GM21576 (cell line): ENCODE measurements around the gene EFNB1.

ENCODE experiments used
- ATAC-seq: cut with Tn5 transposase; IDR thresholded peaks from one replicate; pipeline ENCODE4 v1.9.1; 2021; ENCODE audit warnings: mild to moderate bottlenecking, moderate library complexity; ENCODE audit not compliant: unreplicated experiment

Gene EFNB1

GRCh38 chrX:68827256-68827655 lies 1.6 kb upstream of the EFNB1 start:
- ATAC-seq: no peak

- no peak for ATAC-seq
Observed at GRCh38 chrX:68827848-68828624, 785 bp upstream of the EFNB1 start.

GRCh38 chrX:68829582-68830418 lies 979 bp downstream of the EFNB1 start:
- ATAC-seq: no peak

GRCh38 chrX:68830419-68831404 lies 1.9 kb downstream of the EFNB1 start:
- no peak for ATAC-seq

DNA sequence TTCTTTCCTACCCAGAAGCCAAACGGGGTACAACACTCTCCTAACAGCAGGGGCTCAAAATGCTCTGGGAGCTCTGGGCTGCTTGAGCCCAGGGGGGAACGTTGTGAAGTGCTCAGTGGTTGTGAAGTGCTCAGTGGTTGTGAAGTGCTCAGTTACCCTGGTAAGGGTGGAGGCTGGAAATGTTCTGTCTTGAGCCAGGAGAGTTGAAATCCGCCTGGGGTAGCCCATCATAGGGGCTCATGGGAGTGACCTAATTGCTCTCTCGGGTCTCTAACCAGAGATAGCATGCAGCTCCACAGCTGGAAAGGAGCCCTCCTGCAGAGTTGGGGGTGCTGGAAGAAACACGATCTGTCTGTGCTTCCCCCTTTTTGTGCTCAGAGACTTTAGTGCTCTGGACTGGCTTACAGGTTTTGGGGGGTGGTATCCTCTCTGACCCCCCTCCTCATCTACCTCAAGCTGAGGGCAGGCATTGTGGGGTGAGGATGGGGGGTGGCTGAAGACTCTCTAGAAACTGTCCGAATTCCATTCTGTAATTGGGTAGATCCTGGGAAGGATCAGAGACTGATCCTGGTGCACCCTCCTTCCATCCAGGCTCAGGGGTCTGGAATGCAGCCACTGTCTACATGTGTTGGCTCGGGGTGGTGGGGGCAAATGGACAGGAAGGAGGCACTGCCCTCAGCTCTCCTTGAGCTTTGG lies 2.7 kb downstream of the EFNB1 start:
- no peak for ATAC-seq

DNA sequence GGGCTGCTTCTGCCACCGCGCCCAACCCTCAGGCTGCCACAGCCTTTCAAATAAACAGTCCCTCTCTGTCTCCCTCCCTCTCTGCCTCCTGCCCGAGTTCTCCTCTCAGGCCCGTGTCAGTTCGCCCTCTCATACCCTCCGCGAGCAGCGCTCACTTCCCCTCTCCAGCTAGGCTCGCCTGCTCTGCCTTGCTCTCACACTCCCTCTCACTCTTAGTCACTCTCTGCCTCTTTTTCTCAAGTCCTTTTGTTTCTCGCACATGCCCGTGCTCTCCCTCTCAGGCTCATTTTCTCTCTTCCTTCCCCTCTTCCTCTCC lies 3.2 kb downstream of the EFNB1 start:
- ATAC-seq: peak; percentile 35

DNA sequence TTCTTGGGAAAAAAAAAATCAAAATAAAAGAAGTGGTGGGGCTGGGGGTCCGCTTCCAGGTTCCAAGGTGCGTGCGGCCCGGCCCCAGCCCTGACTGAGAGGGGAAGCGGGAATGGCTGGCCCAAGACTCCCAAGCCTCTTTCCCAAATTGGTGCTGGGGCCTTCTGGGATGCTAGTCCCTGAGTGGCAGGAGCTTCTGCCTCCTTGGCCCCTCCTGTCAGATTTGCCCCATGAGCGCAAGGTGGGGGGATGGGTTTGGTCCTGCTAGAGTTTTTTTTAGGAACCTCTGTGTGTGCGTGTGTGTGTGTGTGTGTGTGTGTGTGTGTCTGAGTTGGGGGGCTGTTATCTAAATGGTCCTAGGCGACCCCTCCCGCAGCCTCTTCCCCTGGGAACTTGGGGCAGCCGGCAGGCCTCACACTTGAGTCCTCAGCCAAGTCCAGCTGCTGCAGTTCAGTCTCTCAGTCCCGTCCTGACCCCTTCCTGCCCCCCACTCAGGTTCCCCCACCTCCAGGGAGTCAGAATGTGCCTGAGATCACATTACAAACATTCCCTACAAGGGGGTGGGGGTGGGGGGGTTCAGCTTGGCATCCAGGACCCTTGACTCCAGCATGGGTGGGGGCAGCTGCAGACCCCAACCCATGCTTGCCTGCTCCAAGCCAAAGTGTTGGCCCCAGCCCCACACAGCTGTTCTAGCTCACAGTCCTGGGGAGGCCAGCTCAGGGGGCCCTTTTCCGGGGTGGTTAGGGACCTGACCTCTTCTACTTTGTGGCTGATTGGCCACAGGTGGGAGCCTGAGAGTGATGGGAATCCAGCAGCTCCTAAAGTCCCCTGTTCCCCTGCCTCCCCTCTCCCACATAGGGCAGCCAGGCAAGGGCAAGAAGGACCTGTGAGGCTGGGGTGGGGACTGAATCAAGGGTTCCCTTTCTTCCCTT lies 4.0 kb downstream of the EFNB1 start:
- ATAC-seq: no peak

DNA sequence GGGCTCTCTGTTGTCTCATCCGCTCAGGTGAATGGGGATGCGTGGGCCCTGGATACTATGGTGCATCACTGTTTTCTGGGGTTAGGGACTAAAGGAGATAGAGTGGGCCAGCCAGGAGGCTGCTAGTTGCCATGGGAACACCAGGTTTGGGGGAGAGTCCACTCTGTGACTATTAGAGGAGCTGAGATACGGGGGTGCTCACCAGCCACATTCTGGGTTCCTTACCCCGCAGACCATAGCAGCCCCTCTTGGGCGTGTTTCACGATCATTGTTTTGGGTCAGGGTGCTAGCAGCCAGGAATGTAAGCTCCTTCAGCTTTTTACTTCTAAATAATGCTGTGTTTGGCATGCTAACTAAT lies 4.6 kb downstream of the EFNB1 start:
- ATAC-seq: no peak

DNA sequence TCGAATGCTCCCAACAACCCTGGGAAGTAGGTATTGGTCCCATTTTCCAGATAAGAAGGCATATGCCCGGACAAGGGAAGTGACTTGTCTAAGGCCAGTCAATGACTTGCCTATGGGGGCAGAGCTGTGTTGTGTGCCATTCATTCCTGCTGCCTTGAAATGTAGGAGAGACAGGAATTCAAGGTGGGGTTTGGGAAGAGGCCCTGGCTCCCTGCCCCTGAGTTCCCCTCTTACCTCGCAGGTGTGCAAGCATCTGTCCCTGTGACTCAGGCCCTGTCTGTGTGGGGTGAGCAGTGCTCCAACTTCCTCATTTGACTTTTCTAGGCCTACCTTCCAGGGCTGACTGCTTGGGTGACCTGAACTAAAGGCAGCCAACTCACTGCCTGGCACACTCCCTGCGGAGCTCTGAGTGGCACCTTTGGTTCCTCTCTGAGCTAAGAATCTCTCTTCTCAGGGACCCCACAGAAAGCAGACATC lies 5.1 kb downstream of the EFNB1 start:
- ATAC-seq: no peak

GRCh38 chrX:68834371-68835103 lies 5.7 kb downstream of the EFNB1 start:
- no peak for ATAC-seq

DNA sequence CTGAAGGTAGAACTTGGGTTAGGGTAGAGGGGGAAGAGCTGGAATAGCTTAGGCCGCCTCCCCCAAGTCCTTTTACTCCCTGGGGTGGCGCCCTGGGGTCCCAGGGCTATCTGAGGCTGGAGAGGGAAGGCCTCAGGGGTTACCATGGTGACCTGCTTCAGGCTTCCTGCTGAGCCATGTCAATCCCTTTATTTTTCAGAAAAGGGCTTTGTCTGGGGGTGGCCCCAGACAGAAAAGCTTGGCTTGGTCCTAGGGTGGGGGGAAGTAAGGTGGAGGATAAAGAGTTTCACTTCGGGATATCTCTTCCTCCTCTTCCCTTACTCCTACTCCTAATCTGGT lies 6.3 kb downstream of the EFNB1 start:
- no peak for ATAC-seq

- no peak for ATAC-seq
Observed at GRCh38 chrX:68835468-68835867, 6.6 kb downstream of the EFNB1 start.

DNA sequence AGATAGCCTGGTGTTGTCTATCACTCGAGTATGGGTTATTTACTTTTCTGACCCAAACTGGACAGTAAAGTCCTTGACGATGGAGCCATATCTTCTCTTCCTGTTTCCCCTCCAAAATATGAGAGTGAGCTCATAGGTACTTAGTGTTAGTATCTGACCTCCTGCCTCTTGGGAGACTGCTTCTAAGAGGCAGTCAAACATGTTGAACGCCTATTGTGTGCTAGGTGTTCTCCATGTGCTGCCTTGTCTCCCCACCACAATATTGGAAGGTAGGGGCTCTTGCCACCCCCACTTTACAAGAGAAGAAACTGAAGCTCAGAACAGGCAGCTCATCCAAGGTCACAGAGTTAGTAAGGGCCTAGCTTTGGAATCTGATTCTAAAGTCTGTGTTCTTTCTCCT lies 8.3 kb downstream of the EFNB1 start:
- no peak for ATAC-seq

DNA sequence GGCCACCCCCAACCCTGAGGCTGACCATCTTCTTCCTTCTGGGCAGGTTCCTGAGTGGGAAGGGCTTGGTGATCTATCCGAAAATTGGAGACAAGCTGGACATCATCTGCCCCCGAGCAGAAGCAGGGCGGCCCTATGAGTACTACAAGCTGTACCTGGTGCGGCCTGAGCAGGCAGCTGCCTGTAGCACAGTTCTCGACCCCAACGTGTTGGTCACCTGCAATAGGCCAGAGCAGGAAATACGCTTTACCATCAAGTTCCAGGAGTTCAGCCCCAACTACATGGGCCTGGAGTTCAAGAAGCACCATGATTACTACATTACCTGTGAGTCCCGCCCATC lies 9.7 kb downstream of the EFNB1 start:
- no peak for ATAC-seq

DNA sequence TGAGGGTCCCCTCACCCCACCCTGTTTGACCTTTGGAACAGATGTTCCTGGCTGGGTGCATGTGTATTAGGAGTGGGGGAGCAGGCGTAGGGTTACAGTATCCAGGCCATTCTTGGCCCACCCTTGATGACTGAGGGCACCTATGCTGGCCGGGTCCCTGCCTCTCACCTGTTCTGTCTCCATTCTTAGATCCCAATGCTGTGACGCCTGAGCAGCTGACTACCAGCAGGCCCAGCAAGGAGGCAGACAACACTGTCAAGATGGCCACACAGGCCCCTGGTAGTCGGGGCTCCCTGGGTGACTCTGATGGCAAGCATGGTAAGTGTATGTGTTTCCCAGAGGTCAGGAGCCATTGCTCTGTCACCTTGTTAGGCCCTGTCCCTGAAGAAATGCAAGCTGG lies 10.9 kb downstream of the EFNB1 start:
- no peak for ATAC-seq

DNA sequence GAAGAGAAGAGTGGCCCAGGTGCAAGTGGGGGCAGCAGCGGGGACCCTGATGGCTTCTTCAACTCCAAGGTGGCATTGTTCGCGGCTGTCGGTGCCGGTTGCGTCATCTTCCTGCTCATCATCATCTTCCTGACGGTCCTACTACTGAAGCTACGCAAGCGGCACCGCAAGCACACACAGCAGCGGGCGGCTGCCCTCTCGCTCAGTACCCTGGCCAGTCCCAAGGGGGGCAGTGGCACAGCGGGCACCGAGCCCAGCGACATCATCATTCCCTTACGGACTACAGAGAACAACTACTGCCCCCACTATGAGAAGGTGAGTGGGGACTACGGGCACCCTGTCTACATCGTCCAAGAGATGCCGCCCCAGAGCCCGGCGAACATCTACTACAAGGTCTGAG lies 11.4 kb downstream of the EFNB1 start:
- ATAC-seq: no peak

- ATAC-seq: no peak
Observed at GRCh38 chrX:68841251-68842049, 12.6 kb downstream of the EFNB1 start.

- ATAC-seq: no peak
Observed at GRCh38 chrX:68842351-68842750, 13.5 kb downstream of the EFNB1 start.
